Heart right ventricle (tissue), 16 donors: Measurements from ENCODE around the gene PFDN6. TPM values are rescaled to one million over a fixed set of nuclear protein-coding genes. Genes with fewer than 3 reads are reported as not detected.
A peak's percentile ranks its signal among the peaks of the same experiment; 100 is the strongest.
"Not testable (repeated sequence)": the region's sequence is repeated elsewhere in the genome, so short reads cannot be mapped to it uniquely, and the experiment has no call there.

Source experiments
- ATAC-seq, 8 donors: fragments of 200-7000 bp; cut with Tn5 transposase; one replicate each; pipeline ENCODE4 v1.9.1; 2020; ENCODE audit warnings: mild to moderate bottlenecking in 8 of 8, moderate library complexity in 8 of 8, moderate number of reproducible peaks in 1 of 8
- DNase-seq, 2 donors: peaks; one replicate each; pipeline ENCODE4 v3.0.0-alpha.2; 2020
- H3K27ac ChIP-seq, 10 donors: fragments of 200-600 bp; sonication (generic) in 2 of 10; one replicate each; pipeline versions ENCODE4 v1.5.0 to v1.8.0; 2020 to 2022; ENCODE audit warnings: mild to moderate bottlenecking in 3 of 10
- H3K27me3 ChIP-seq, 7 donors: fragments of 200-600 bp; one replicate each; pipeline ENCODE4 v1.8.0; 2021 to 2022; ENCODE audit warnings: mild to moderate bottlenecking in 2 of 7
- H3K36me3 ChIP-seq, 9 donors: fragments of 200-600 bp; sonication (generic) in 1 of 9; one replicate each; pipeline versions ENCODE4 v1.5.0 to v1.8.0; 2020 to 2022; ENCODE audit warnings: mild to moderate bottlenecking in 2 of 9
- H3K4me1 ChIP-seq, 9 donors: fragments of 200-600 bp; sonication (generic) in 1 of 9; one replicate each; pipeline versions ENCODE4 v1.5.0 to v1.8.0; 2020 to 2022; ENCODE audit warnings: mild to moderate bottlenecking in 4 of 9
- H3K4me3 ChIP-seq, 10 donors: fragments of 200-600 bp; sonication (generic) in 2 of 10; one replicate each; pipeline versions ENCODE4 v1.5.0 to v1.8.0; 2020 to 2022; ENCODE audit warnings: mild to moderate bottlenecking in 7 of 10, moderate library complexity in 2 of 10
- H3K9me3 ChIP-seq, 11 donors: fragments of 200-600 bp in 10 of 11; sonication (generic) in 2 of 11; one replicate each; pipeline versions ENCODE4 v1.5.0 to v1.8.0; 2013 to 2022; ENCODE audit warnings: mild to moderate bottlenecking in 2 of 11, control low read depth in 1 of 11, moderate library complexity in 1 of 11
- WGBS, 2 donors: extraction: QIAGEN DNeasy Blood & Tissue Kit; methylation state at CpG; one replicate each; pipeline ENCODE4 v1.1.7; 2013; ENCODE audit warnings: inconsistent platforms in 1 of 2; 5-methylcytosine and 5-hydroxymethylcytosine counted together
- intact Hi-C, 10 donors: fragments of 100-400 bp; cut with DNase I; formaldehyde crosslinking; loops; one replicate each; pipeline versions ENCODE4 v1.11.1 to v1.14.2; 2022
- polyA plus RNA-seq, 2 donors: library from polyadenylated mRNA; stranded (reverse); fragments of 200-250 nt; gene quantifications; one replicate each; pipeline ENCODE4 v1.2.3, GENCODE V29; 2013
- total RNA-seq, 10 donors: library from RNA; stranded (reverse); fragmentation: NEBNext Ultra II Directional in 3 of 10; extraction: Animal tissue kit (Norgen Biotek cat#: 25700) in 3 of 10; gene quantifications; one replicate each; pipeline versions ENCODE4 v1.2.1 to v1.2.4, GENCODE V29; 2021 to 2023
- TF ChIP-seq, protein P1 (sequence below), 9 donors: fragments of 200-600 bp; sonication (generic) in 2 of 9; IDR thresholded peaks; one replicate each; pipeline versions ENCODE4 v1.5.0 to v1.8.0; 2021 to 2022; ENCODE audit warnings: antibody characterized with exemption in 9 of 9, mild to moderate bottlenecking in 5 of 9, moderate library complexity in 1 of 9
- donor health status: Arrhythmogenic right ventricular cardiomyopathy.
- donor health status: ischemic (EF 13 %, LVEDD 7.1; RV severe dilation, severe dysfunction).
- donor health status: healthy with polysubstance abuse.
- donor health status: DM: no; HTN: yes; CAD: no.
- donor health status: DM: no; HTN: no; CAD: no.
- donor health status: ischemic (EF 25% LVEDD 6.9; RV normal size, moderate dysfunction).
- donor health status: ischemic (EF 25% LVEDD 5.7; RV mildly dilated, moderate dysfunction).
- donor health status: healthy.
- donor health status: DM: yes; HTN: yes; CAD: no.
- donor health status: Ischemic cardiomyopathy.
- donor health status: ischemic (EF 35%, LVEDD 5.7; RV mildly dilated, moderate dysfunction).
- donor health status: nonischemic (EF 11% LVEDD 7.7; RV severe dilation, severe dysfunction).
- donor health status: DM: yes; HTN: yes; CAD: no.
- donor health status: PGD.
- donor health status: ischemic (EF 29% LVEDD 5.4; RV normal size, mild dysfunction).
- donor health status: nonischemic (EF 23%, LVEDD 6.1; RV moderate dilation, normal function).

The PFDN6 gene
- total and polyA plus RNA-seq, 12 donors = 31.7 to 448 (median 43.4) TPM

DNA sequence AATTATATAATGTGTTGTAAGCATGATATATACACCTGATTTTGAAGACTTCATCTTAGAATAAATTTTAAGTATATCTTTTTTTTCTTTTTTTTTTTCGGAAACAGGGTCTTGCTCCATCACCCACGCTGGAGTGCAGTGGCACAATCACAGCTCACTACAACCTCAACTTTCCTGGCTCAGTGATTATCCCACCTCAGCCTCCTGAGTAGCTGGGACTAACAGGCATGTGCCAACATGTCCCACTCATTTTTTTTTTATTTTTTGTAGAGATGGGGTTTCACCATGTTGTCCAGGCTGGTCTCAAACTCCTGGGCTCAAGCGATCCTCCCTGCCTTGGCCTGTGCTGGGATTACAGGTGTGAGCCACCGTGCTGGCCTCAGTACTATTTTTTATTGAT is 34.8 kb upstream of the PFDN6 start:
- TF ChIP-seq, protein P1, sequence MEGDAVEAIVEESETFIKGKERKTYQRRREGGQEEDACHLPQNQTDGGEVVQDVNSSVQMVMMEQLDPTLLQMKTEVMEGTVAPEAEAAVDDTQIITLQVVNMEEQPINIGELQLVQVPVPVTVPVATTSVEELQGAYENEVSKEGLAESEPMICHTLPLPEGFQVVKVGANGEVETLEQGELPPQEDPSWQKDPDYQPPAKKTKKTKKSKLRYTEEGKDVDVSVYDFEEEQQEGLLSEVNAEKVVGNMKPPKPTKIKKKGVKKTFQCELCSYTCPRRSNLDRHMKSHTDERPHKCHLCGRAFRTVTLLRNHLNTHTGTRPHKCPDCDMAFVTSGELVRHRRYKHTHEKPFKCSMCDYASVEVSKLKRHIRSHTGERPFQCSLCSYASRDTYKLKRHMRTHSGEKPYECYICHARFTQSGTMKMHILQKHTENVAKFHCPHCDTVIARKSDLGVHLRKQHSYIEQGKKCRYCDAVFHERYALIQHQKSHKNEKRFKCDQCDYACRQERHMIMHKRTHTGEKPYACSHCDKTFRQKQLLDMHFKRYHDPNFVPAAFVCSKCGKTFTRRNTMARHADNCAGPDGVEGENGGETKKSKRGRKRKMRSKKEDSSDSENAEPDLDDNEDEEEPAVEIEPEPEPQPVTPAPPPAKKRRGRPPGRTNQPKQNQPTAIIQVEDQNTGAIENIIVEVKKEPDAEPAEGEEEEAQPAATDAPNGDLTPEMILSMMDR (IDR thresholded peaks at IDR 0.05) = no peak
- WGBS, 2 donors = 93 to 94% methylated on average over 4 of the region's 4 CpGs
- Histone ChIP-seq H3K4me3 (no peak overlapping the region), H3K27ac (no peak overlapping the region), H3K9me3 (peaks cover 0 to 7% (median 0%) of the 10 kb centered on the region in 11 donors), H3K4me1 (peaks cover 5 to 17% (median 12%) of the 10 kb centered on the region in 9 donors), H3K27me3 (no peaks in the 10 kb centered on the region), H3K36me3 (peaks cover 0 to 84% (median 8%) of the 10 kb centered on the region in 9 donors)
- DNase-seq (no peak), ATAC-seq (no peak)
- intact Hi-C loops = no loop called here

DNA sequence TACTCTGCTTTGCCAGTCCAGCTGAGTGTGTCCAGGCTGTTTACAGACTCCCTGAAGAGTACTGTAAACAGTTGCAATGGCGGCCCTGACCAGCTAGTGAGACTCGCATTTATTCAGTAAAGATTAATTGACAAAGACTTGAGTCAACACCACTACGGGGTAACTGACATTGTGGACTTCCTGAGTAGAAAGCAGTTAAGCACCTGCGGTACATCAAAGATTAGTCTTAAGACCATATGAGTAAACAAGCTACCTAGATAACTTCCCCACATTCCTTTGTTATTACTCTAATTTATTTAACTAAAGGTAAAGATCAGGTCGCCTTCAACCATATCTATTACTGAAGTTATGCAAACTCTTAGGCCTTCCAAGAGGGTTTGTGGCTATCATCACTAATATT is 30.4 kb upstream of the PFDN6 start:
- H3K27ac ChIP-seq = no peak overlapping the region
- DNase-seq (no peak), ATAC-seq (no peak)
- intact Hi-C loops = no loop called here
- H3K4me3 ChIP-seq = no peak overlapping the region
- no peaks in the 10 kb centered on the region for H3K27me3 ChIP-seq
- WGBS, 2 donors = 93 to 94% methylated on average over 5 of the region's 5 CpGs
- peaks cover 0 to 7% (median 0%) of the 10 kb centered on the region in 11 donors for H3K9me3 ChIP-seq
- H3K4me1 ChIP-seq = no peaks in the 10 kb centered on the region
- TF ChIP-seq, protein P1 (IDR thresholded peaks at IDR 0.05) = no peak
- peaks cover 0 to 96% (median 32%) of the 10 kb centered on the region in 9 donors for H3K36me3 ChIP-seq

DNA sequence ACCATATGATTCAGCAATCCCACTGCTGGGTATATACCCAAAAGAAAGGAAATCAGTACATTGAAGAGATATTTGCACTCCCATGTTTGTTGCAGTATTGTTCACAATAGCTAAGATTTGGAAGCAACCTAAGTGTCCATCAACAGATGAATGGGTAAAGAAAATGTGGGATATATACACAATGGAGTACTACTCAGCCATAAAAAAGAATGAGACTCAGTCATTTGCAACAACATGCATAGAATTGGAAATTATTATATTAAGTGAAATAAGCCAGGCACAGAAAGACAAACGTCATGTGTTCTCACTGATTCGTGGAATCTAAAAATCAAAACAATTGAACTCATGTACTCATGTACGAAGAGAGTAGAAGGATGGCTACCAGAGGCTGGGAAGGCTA is 26.9 kb upstream of the PFDN6 start:
- WGBS, 2 donors = 97% methylated on average over 3 of the region's 3 CpGs
- ATAC-seq, H3K27me3 ChIP-seq, H3K27ac ChIP-seq, intact Hi-C loops, H3K9me3 ChIP-seq, H3K4me3 ChIP-seq, DNase-seq, H3K4me1 ChIP-seq: not testable (repeated sequence)
- H3K36me3 ChIP-seq = peaks cover 0 to 99% (median 62%) of the 10 kb centered on the region in 9 donors

DNA sequence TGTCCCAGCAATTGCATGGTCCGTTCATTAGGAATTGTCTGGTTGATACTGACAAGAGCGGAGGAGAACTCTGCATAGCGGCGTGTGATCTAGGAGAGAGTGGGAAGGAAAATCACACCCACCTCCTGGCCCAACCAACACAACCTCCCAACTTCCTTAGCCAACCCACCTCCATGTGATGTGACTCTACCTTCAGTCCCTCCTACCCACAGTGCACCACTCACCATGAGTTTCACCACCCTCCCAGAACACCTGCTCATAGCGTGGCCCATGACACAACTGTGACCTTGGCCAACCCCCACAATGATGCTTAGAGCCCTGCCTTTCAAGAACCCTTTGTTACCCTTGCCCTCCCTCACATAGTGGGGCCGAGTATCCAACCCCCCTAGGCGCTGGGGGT is 25.4 kb upstream of the PFDN6 start:
- H3K4me3 ChIP-seq = no peak overlapping the region
- DNase-seq (no peak), ATAC-seq (peak in 2 of 8 donors; percentile 16 to 26)
- H3K4me1 ChIP-seq = no peaks in the 10 kb centered on the region
- H3K9me3 ChIP-seq = no peaks in the 10 kb centered on the region
- no peak overlapping the region for H3K27ac ChIP-seq
- no peaks in the 10 kb centered on the region for H3K27me3 ChIP-seq
- peaks cover 0 to 100% (median 77%) of the 10 kb centered on the region in 9 donors for H3K36me3 ChIP-seq
- intact Hi-C loops = no loop called here
- TF ChIP-seq, protein P1 (IDR thresholded peaks at IDR 0.05) = no peak
- WGBS, 2 donors = 86% methylated on average over 7 of the region's 7 CpGs

DNA sequence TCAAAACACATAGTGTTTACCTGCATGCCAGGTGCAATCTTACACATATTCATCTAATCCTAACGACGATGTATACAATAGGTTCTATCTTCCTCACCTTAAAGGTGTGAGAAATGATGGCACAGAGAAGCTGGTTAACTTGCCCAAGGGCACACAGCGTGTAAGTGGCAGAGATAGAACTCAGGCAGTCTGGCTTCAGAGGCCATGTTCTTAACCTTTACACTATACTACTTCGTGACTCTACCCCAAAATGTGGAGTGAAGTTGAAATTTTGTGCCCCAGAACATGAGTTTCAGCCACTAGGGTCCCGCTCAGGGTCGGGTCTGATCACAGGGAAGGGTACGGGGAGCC is 18.3 kb upstream of the PFDN6 start:
- peak overlapping the region; percentile 60 to 88 (median 78) for H3K4me3 ChIP-seq
- H3K4me1 ChIP-seq = peaks cover 8 to 56% (median 47%) of the 10 kb centered on the region in 9 donors
- peak in 6 of 8 donors; percentile 1 to 33 (median 25) for ATAC-seq
- 1 to 3% methylated on average over 7 of the region's 7 CpGs for WGBS, 2 donors
- H3K27me3 ChIP-seq = no peaks in the 10 kb centered on the region
- DNase-seq = no peak
- peak overlapping the region; percentile 87 to 98 (median 93) for H3K27ac ChIP-seq
- peaks cover 0 to 75% (median 50%) of the 10 kb centered on the region in 9 donors for H3K36me3 ChIP-seq
- TF ChIP-seq, protein P1 (IDR thresholded peaks at IDR 0.05) = no peak
- H3K9me3 ChIP-seq = no peaks in the 10 kb centered on the region
- intact Hi-C loops = loop anchor here in 1 of 10 donors (1.0 kb wide), 1 partner anchor 28 kb away; no protein-coding TSS in a partner anchor
